Thyroid gland (tissue), 4 donors: Measurements from ENCODE around the gene SMYD2. TPM values are rescaled to one million over a fixed set of nuclear protein-coding genes. Genes with fewer than 3 reads are reported as not detected.

Source experiments
- DNase-seq, 2 donors: peaks; one replicate each; pipeline ENCODE4 v3.0.0-alpha.2; 2019
- H3K27ac ChIP-seq, 3 donors: fragments of 200-600 bp; sonication (generic); 1 replicate in 2 of 3; 2 replicates in 1 of 3; pipeline ENCODE4 v1.5.1; 2016 to 2019; ENCODE audit warnings: mild to moderate bottlenecking in 1 of 3, moderate library complexity in 1 of 3
- H3K27me3 ChIP-seq: fragments of 200-600 bp; sonication (generic); one replicate; pipeline ENCODE4 v1.5.1; 2019
- H3K36me3 ChIP-seq, 2 donors: fragments of 200-600 bp; sonication (generic); one replicate each; pipeline ENCODE4 v1.5.1; 2016 to 2019
- H3K4me1 ChIP-seq, 2 donors: fragments of 200-600 bp; sonication (generic); one replicate each; pipeline ENCODE4 v1.5.1; 2017 to 2019
- H3K4me3 ChIP-seq, 3 donors: fragments of 200-600 bp; sonication (generic); replicated peaks in 1 of 3; 1 replicate in 2 of 3; 2 replicates in 1 of 3; pipeline ENCODE4 v1.5.1; 2016; ENCODE audit warnings: mild to moderate bottlenecking in 1 of 3
- H3K9me3 ChIP-seq: fragments of 200-600 bp; sonication (generic); one replicate; pipeline ENCODE4 v1.5.1; 2017
- POLR2A ChIP-seq, 2 donors: fragments of 450-650 bp; IDR thresholded peaks; one replicate each; pipeline ENCODE4 v1.6.1; 2017; ENCODE audit warnings: antibody characterized with exemption in 2 of 2, mild to moderate bottlenecking in 2 of 2, moderate library complexity in 1 of 2
- WGBS, 2 donors: methylation state at CpG; one replicate each; pipeline ENCODE4 v1.1.5; 2017; 5-methylcytosine and 5-hydroxymethylcytosine counted together
- intact Hi-C: fragments of 100-400 bp; cut with DNase I; formaldehyde crosslinking; loops from one replicate; pipeline ENCODE4 v1.15.1; 2023
- total RNA-seq, 4 donors: library from RNA; depleted of rRNA; stranded (reverse); fragments of >200 nt; gene quantifications; one replicate each; pipeline ENCODE4 v1.2.3, GENCODE V29; 2016
- TF ChIP-seq, protein P1 (sequence below), 6 experiments: fragments of 200-600 bp in 3 of 6; fragments of 450-650 bp in 3 of 6; sonication (generic) in 3 of 6; IDR thresholded peaks; one replicate each; pipeline ENCODE4 v1.5.1; 2016 to 2019; ENCODE audit warnings: antibody characterized with exemption in 6 of 6, mild to moderate bottlenecking in 2 of 6, inconsistent platforms in 1 of 6, moderate library complexity in 1 of 6

Gene SMYD2
- total RNA-seq, 4 donors from 2014 or later = 37.6 to 56.1 (median 44.5) TPM

DNA sequence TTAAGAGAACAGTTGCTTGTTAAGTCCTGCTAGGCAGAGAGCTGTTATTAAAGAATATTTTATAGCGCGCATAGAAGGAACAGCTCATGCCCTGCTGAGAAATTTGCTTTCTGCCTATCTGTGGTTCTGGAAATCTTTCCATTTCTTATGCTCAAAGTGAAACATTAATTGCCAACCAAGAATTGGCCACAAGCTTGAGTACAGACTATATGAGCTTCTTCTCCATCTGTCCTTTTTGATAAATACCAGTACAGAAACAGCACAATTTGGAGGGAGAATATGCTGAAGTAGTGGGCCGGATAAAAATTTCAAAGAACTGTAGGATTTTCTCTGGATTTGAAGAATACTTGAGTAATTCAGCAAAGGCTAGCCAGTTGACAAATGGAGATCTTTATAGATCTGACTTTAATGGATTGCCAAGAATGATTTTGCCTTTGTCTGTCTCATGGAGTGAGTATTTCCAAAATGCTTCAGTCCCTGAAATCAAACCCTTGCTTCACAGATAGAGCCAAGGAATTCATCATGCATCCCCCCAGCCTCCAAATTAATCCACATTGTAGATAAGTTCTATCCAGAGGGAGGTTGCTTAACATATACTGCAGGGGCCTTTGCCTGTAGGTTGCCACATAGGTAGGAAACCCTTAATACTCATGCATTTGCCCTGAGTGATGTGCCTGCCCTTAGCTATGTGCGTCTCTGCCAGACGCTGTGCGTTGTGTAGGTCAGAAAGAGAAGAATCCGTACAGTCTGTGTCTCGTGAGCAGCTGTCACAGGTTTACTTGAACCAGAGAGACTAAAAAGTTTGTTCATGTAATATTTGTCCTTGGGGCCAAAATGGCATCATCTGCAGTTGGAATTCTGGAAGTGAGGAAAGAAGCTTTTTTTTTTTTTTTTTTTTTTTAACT, 44.2 kb downstream of the SMYD2 start:
- intact Hi-C loops = loop anchor here (5.0 kb wide), 1 partner anchor 113 kb away; no protein-coding TSS in a partner anchor
- Histone ChIP-seq H3K36me3 (peaks cover 0 to 4% of the 10 kb centered on the region in 2 donors), H3K27me3 (no peaks in the 10 kb centered on the region), H3K9me3 (no peaks in the 10 kb centered on the region), H3K27ac (no peak overlapping the region), H3K4me3 (no peak overlapping the region), H3K4me1 (peaks cover 9 to 13% of the 10 kb centered on the region in 2 donors)
- no peak for TF ChIP-seq POLR2A (IDR thresholded peaks at IDR 0.05)
- TF ChIP-seq, protein P1, sequence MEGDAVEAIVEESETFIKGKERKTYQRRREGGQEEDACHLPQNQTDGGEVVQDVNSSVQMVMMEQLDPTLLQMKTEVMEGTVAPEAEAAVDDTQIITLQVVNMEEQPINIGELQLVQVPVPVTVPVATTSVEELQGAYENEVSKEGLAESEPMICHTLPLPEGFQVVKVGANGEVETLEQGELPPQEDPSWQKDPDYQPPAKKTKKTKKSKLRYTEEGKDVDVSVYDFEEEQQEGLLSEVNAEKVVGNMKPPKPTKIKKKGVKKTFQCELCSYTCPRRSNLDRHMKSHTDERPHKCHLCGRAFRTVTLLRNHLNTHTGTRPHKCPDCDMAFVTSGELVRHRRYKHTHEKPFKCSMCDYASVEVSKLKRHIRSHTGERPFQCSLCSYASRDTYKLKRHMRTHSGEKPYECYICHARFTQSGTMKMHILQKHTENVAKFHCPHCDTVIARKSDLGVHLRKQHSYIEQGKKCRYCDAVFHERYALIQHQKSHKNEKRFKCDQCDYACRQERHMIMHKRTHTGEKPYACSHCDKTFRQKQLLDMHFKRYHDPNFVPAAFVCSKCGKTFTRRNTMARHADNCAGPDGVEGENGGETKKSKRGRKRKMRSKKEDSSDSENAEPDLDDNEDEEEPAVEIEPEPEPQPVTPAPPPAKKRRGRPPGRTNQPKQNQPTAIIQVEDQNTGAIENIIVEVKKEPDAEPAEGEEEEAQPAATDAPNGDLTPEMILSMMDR (IDR thresholded peaks at IDR 0.05) = no peak
- WGBS, 2 donors = 90 to 97% methylated on average over 8 of the region's 8 CpGs
- no peak for DNase-seq

DNA sequence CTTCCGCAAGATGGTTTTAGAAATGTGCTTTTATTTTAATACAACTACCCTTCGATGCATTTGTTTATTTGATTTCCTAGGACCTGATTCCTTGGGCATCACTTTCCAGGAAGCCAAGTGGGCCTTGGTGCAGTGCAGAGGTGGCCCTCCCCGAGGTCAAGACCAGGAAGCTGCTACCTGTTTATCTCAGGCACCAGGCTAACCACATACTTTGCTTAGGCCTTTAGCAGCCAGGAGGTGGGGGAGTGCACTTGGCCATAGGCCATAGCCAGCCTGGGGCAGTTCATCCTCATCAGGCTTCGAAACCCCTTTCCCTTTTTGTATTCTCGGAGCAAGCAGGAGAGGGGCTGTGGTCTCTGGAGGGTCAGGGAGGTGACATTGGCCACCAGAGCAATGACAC, 45.4 kb downstream of the SMYD2 start:
- H3K27ac ChIP-seq = no peak overlapping the region
- DNase-seq = no peak
- no peak for TF ChIP-seq POLR2A (IDR thresholded peaks at IDR 0.05)
- TF ChIP-seq, protein P1 (IDR thresholded peaks at IDR 0.05) = no peak
- H3K4me3 ChIP-seq = no peak overlapping the region
- no peaks in the 10 kb centered on the region for H3K9me3 ChIP-seq
- H3K4me1 ChIP-seq = peaks cover 22 to 26% of the 10 kb centered on the region in 2 donors
- no peaks in the 10 kb centered on the region for H3K36me3 ChIP-seq
- intact Hi-C loops = loop anchor here (5.0 kb wide), 1 partner anchor 114 kb away; no protein-coding TSS in a partner anchor
- WGBS, 2 donors = 76 to 86% methylated on average over 5 of the region's 5 CpGs
- no peaks in the 10 kb centered on the region for H3K27me3 ChIP-seq

DNA sequence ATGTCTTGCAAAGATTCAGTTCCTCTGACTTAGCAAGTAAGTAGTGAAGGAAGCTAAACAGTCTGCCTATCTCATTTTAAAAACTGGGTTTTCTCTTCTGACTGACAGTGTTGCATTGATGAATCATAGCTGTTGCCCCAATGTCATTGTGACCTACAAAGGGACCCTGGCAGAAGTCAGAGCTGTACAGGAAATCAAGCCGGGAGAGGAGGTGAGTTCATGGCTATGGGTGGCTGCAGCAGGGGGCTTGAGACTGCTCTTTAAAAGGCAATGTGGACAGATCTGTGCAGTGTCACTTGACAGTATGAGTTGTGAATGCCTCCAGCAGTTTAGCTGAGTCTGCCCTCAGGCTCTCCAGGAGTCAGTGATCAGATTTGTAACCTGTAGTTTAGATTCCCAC, 46.6 kb downstream of the SMYD2 start:
- WGBS, 2 donors = 50 to 58% methylated on average over 1 of the region's 1 CpG
- Histone ChIP-seq H3K9me3 (no peaks in the 10 kb centered on the region), H3K4me3 (no peak overlapping the region), H3K36me3 (no peaks in the 10 kb centered on the region), H3K27ac (no peak overlapping the region), H3K4me1 (peaks cover 24 to 26% of the 10 kb centered on the region in 2 donors), H3K27me3 (no peaks in the 10 kb centered on the region)
- TF ChIP-seq POLR2A (IDR thresholded peaks at IDR 0.05) = no peak
- TF ChIP-seq, protein P1 (IDR thresholded peaks at IDR 0.05) = no peak
- DNase-seq = no peak
- intact Hi-C loops = loop anchor here (5.0 kb wide), 1 partner anchor 115 kb away; no protein-coding TSS in a partner anchor

DNA sequence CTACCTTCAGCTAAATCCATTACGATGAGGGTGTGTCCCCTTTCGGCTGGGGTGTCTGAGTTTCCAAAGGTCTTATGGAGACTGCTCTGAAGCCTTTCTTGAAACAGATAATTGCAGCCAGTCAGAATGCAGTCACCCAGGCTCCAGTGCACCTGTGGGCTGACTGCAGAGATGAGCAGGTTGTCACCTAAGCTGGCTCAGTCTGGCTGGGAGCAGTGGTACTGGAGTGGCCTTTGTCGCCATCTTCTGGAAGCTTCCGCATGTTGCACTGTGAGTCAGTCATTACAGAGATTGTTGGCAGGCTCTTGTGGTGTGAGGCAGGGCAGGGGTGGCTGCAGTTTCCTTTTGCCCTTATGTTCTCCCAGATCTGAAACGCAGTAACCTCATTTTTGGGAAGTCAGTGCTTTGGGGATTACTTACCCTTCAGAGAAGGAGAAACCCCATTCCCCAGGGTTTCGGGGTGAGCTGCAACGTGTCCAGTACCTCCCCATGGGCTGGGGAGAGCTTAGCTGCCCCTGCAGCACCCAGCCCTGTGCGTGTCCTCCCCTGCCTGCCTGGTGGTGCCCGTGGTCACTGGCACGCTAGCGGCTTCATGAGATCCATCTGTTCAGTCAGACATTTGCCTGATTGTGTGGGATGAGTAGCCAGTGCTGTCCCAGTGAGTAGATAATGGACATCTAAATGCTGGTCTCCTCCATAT, 48.0 kb downstream of the SMYD2 start:
- Histone ChIP-seq H3K36me3 (no peaks in the 10 kb centered on the region), H3K9me3 (no peaks in the 10 kb centered on the region), H3K27me3 (no peaks in the 10 kb centered on the region), H3K27ac (peak overlapping the region; percentile 80 to 91 (median 89)), H3K4me3 (no peak overlapping the region), H3K4me1 (peaks cover 24 to 26% of the 10 kb centered on the region in 2 donors)
- intact Hi-C loops = loop anchor here (2.0 to 5.0 kb wide), 2 partner anchors 66 to 117 kb away; no protein-coding TSS in a partner anchor
- DNase-seq = peak; percentile 86 to 90
- TF ChIP-seq POLR2A (IDR thresholded peaks at IDR 0.05) = no peak
- TF ChIP-seq, protein P1 (IDR thresholded peaks at IDR 0.05) = peak; percentile 63 to 97 (median 92)
- WGBS, 2 donors = 37 to 55% methylated on average over 9 to 11 of the region's 11 CpGs
